Hepatocyte (in vitro differentiated cells): Measurements from ENCODE around the gene RAB8A. TPM values are rescaled to one million over a fixed set of nuclear protein-coding genes. Genes with fewer than 3 reads are reported as not detected.

Source experiments
- DNase-seq: peaks from one replicate; pipeline ENCODE4 v3.0.0-alpha.2; 2016; ENCODE audit warnings: low spot score
- H2AFZ ChIP-seq: fragments of 200-600 bp; sonication (generic); 2 replicates; pipeline ENCODE4 v1.6.0; 2016; ENCODE audit warnings: antibody characterized with exemption, mild to moderate bottlenecking
- H3K27ac ChIP-seq: fragments of 200-600 bp; sonication (generic); 2 replicates; pipeline ENCODE4 v1.5.1; 2016; ENCODE audit warnings: mild to moderate bottlenecking
- H3K27me3 ChIP-seq: fragments of 200-600 bp; sonication (generic); 2 replicates; pipeline ENCODE4 v1.6.1; 2016
- H3K36me3 ChIP-seq: fragments of 200-600 bp; sonication (generic); replicated peaks from 2 replicates; pipeline ENCODE4 v1.5.1; 2016; ENCODE audit warnings: low read depth; ENCODE audit not compliant: insufficient read depth
- H3K4me1 ChIP-seq: fragments of 200-600 bp; sonication (generic); 2 replicates; pipeline ENCODE4 v1.5.1; 2016; ENCODE audit warnings: mild to moderate bottlenecking, moderate library complexity; ENCODE audit not compliant: insufficient read depth
- H3K4me2 ChIP-seq: fragments of 200-600 bp; sonication (generic); 2 replicates; pipeline ENCODE4 v1.6.0; 2016
- H3K4me3 ChIP-seq: fragments of 200-600 bp; sonication (generic); 2 replicates; pipeline ENCODE4 v1.5.1; 2016; ENCODE audit warnings: mild to moderate bottlenecking
- H3K79me2 ChIP-seq: fragments of 200-600 bp; sonication (generic); 2 replicates; pipeline ENCODE4 v1.6.0; 2017; ENCODE audit warnings: mild to moderate bottlenecking
- H3K9me2 ChIP-seq: fragments of 200-600 bp; sonication (generic); replicated peaks from 2 replicates; pipeline ENCODE4 v1.6.0; 2017; ENCODE audit warnings: mild to moderate bottlenecking; ENCODE audit not compliant: insufficient read depth
- H3K9me3 ChIP-seq: fragments of 200-600 bp; sonication (generic); 2 replicates; pipeline ENCODE4 v1.5.1; 2016; ENCODE audit warnings: low read depth, mild to moderate bottlenecking
- H4K20me1 ChIP-seq: fragments of 200-600 bp; sonication (generic); 2 replicates; pipeline ENCODE4 v1.6.0; 2016; ENCODE audit warnings: mild to moderate bottlenecking; ENCODE audit not compliant: insufficient read depth, poor library complexity, severe bottlenecking
- EZH2 ChIP-seq: fragments of 200-600 bp; sonication (generic); IDR thresholded peaks from 2 replicates; pipeline ENCODE4 v1.6.1; 2016; ENCODE audit warnings: antibody characterized with exemption, mild to moderate bottlenecking, borderline replicate concordance
- EZH2phosphoT487 ChIP-seq: fragments of 200-600 bp; sonication (generic); IDR thresholded peaks from one replicate; pipeline ENCODE4 v1.6.1; 2018; ENCODE audit warnings: antibody characterized with exemption, mild to moderate bottlenecking, low read depth, moderate library complexity; ENCODE audit not compliant: unreplicated experiment, severe bottlenecking
- WGBS: methylation state at CpG from one replicate; pipeline ENCODE4 v1.1.6; 2016; ENCODE audit warnings: low lambda C conversion rate; ENCODE audit errors: missing lambda C conversion rate; 5-methylcytosine and 5-hydroxymethylcytosine counted together
- polyA plus RNA-seq: library from polyadenylated mRNA; unstranded; fragments of >200 nt; fragmentation: Nextera tagmentation; extraction: Ambion mirVana; gene quantifications from 2 replicates; pipeline ENCODE4 v1.2.1, GENCODE V29; 2016
- total RNA-seq: library from RNA; depleted of rRNA; stranded (reverse); fragments of >200 nt; gene quantifications from 2 replicates; pipeline ENCODE4 v1.2.3, GENCODE V29; 2014
- TF ChIP-seq, protein P1 (sequence below): fragments of 200-600 bp; sonication (generic); IDR thresholded peaks from 2 replicates; pipeline ENCODE4 v1.5.1; 2016; ENCODE audit warnings: antibody characterized with exemption, mild to moderate bottlenecking; ENCODE audit not compliant: poor library complexity

RAB8A gene
- total and polyA plus RNA-seq, 2 experiments from 2014 or later = 60.2 to 89.5 TPM

- H4K20me1 ChIP-seq = no peaks in the 10 kb centered on the region
- no peak within 1 kb of the TSS for H3K4me3 ChIP-seq
- H3K27ac ChIP-seq = peak within 1 kb of the TSS; percentile 47
- no peaks in the 10 kb centered on the region for H3K36me3 ChIP-seq
- DNase-seq = peak; percentile 83
- H3K9me2 ChIP-seq = no peaks in the 10 kb centered on the region
- H3K4me1 ChIP-seq = no peaks in the 10 kb centered on the region
- H3K79me2 ChIP-seq = no peaks in the 10 kb centered on the region
- H3K4me2 ChIP-seq = peak within 1 kb of the TSS; percentile 67
- H3K27me3 ChIP-seq = no peaks in the 10 kb centered on the region
- H2AFZ ChIP-seq = no peak within 1 kb of the TSS
- WGBS = 52% methylated on average over 11 of the region's 13 CpGs
- no peaks in the 10 kb centered on the region for H3K9me3 ChIP-seq
- TF ChIP-seq EZH2phosphoT487 = no peak
- no peak for TF ChIP-seq EZH2
Measured at GRCh38 chr19:16143399-16144215, 31.9 kb downstream of the RAB8A start, which contains the start of gene HSH2D. Gene HSH2D (plus strand): TSS chr19:16143685. CDS start chr19:16148751, 5,066 bp downstream.

DNA sequence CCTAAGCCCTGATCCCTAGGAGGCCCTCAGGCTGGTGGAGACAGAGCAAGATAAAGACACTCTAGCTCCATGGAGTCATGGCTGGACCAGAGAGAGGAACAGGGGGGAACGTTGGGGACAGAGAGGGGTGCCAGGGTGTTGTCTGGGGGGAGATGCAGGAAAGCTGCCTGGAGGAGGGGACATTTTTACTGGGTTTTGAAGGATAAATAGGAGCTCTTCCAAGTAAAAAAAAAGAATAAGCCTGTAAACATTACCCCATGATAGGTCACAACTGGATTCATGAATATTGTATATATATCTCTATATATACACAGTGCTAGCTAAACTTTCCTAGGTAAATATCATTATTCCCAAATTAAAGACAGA lies 32.5 kb downstream of the RAB8A start:
- H3K27ac ChIP-seq = peak overlapping the region; percentile 47

GRCh38 chr19:16146112-16146511 lies 34.4 kb downstream of the RAB8A start:
- DNase-seq = no peak
- 89% methylated on average over 5 of the region's 5 CpGs for WGBS
- no peaks in the 10 kb centered on the region for H3K27me3 ChIP-seq
- H4K20me1 ChIP-seq = no peaks in the 10 kb centered on the region
- no peaks in the 10 kb centered on the region for H3K9me3 ChIP-seq
- H3K4me2 ChIP-seq = no peak overlapping the region
- H3K4me1 ChIP-seq = no peaks in the 10 kb centered on the region
- H3K4me3 ChIP-seq = no peak overlapping the region
- TF ChIP-seq EZH2 = no peak
- no peaks in the 10 kb centered on the region for H3K36me3 ChIP-seq
- H3K27ac ChIP-seq = no peak overlapping the region
- H2AFZ ChIP-seq = no peak overlapping the region
- no peaks in the 10 kb centered on the region for H3K9me2 ChIP-seq
- H3K79me2 ChIP-seq = no peaks in the 10 kb centered on the region

More for the DNA sequence above, 32.5 kb downstream of the RAB8A start:
- Histone ChIP-seq H3K27me3 (no peaks in the 10 kb centered on the region), H3K4me1 (no peaks in the 10 kb centered on the region), H3K36me3 (no peaks in the 10 kb centered on the region), H2AFZ (no peak overlapping the region), H3K9me2 (no peaks in the 10 kb centered on the region), H4K20me1 (no peaks in the 10 kb centered on the region), H3K79me2 (no peaks in the 10 kb centered on the region), H3K9me3 (no peaks in the 10 kb centered on the region), H3K4me2 (peak overlapping the region; percentile 67), H3K4me3 (no peak overlapping the region)
- DNase-seq = no peak
- TF ChIP-seq EZH2phosphoT487 = no peak
- no peak for TF ChIP-seq EZH2
- TF ChIP-seq, protein P1, sequence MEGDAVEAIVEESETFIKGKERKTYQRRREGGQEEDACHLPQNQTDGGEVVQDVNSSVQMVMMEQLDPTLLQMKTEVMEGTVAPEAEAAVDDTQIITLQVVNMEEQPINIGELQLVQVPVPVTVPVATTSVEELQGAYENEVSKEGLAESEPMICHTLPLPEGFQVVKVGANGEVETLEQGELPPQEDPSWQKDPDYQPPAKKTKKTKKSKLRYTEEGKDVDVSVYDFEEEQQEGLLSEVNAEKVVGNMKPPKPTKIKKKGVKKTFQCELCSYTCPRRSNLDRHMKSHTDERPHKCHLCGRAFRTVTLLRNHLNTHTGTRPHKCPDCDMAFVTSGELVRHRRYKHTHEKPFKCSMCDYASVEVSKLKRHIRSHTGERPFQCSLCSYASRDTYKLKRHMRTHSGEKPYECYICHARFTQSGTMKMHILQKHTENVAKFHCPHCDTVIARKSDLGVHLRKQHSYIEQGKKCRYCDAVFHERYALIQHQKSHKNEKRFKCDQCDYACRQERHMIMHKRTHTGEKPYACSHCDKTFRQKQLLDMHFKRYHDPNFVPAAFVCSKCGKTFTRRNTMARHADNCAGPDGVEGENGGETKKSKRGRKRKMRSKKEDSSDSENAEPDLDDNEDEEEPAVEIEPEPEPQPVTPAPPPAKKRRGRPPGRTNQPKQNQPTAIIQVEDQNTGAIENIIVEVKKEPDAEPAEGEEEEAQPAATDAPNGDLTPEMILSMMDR = no peak
- 100% methylated on average over 1 of the region's 1 CpG for WGBS

DNA sequence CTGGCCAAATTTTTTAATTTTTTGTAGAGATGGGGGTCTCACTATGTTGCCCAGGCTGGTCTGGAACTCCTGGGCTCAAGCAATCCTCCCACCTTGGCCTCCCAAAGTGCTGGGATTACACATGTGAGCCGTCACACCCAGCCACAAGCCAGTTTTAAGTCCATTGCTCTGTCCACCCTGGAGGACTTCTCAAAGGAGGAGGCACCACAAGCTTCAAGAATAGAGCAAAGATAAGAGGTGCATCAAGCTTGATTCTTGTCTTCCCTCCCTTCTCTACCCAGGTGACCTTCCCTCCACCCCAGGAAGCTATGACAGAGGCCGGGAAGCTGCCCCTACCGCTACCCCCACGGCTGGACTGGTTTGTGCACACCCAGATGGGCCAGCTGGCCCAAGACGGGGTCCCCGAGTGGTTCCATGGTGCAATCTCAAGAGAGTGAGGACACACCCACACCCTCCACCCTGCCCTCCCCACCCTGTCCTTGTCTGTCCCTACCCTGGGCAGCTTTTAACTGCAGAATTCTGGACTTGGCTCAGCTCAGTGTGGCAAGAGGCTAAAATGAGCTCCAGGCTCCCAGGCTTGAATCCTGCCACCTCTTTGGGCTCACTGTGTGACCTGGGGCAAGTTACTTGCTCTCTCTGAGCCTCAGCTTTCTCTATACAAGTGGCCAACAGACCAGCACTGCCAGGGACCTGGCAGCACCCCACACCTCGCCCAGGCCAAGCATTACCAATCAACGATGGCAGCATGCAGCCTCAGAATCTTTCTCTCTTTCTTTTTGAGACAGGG lies 36.9 kb downstream of the RAB8A start:
- H3K79me2 ChIP-seq = no peaks in the 10 kb centered on the region
- H2AFZ ChIP-seq = no peak overlapping the region
- no peak overlapping the region for H3K27ac ChIP-seq
- no peaks in the 10 kb centered on the region for H3K27me3 ChIP-seq
- TF ChIP-seq, protein P1 = no peak
- no peak for TF ChIP-seq EZH2phosphoT487
- TF ChIP-seq EZH2 = no peak
- no peaks in the 10 kb centered on the region for H4K20me1 ChIP-seq
- H3K4me2 ChIP-seq = no peak overlapping the region
- H3K4me1 ChIP-seq = no peaks in the 10 kb centered on the region
- no peak for DNase-seq
- no peaks in the 10 kb centered on the region for H3K36me3 ChIP-seq
- no peaks in the 10 kb centered on the region for H3K9me3 ChIP-seq
- WGBS = 83% methylated on average over 7 of the region's 8 CpGs
- no peak overlapping the region for H3K4me3 ChIP-seq
- no peaks in the 10 kb centered on the region for H3K9me2 ChIP-seq
